Fibroblast of lung (primary cell): ENCODE data around the gene RHPN2. TPM values are rescaled to one million over a fixed set of nuclear protein-coding genes. Genes with fewer than 3 reads are reported as not detected.

ENCODE experiments used
- DNase-seq, 2 donors: peaks; one replicate each; pipeline versions ENCODE4 v3.0.0 to v3.0.0-alpha.2; 2010; ENCODE audit warnings: low read depth in 2 of 2
- H2AFZ ChIP-seq: 2 replicates; pipeline ENCODE4 v1.5.1; 2012; ENCODE audit warnings: low read length, control low read depth, inconsistent platforms
- H3K27ac ChIP-seq: 2 replicates; pipeline ENCODE4 v1.5.1; 2011; ENCODE audit warnings: low read length, control low read depth; ENCODE audit not compliant: insufficient read depth
- H3K27me3 ChIP-seq: 2 replicates; pipeline ENCODE4 v1.5.1; 2011; ENCODE audit warnings: mild to moderate bottlenecking, low read length; ENCODE audit not compliant: control insufficient read depth, insufficient read depth
- H3K36me3 ChIP-seq: 2 replicates; pipeline ENCODE4 v1.5.1; 2011; ENCODE audit warnings: low read length; ENCODE audit not compliant: control insufficient read depth, insufficient read depth
- H3K4me1 ChIP-seq: 2 replicates; pipeline ENCODE4 v1.5.1; 2011; ENCODE audit warnings: low read length; ENCODE audit not compliant: control insufficient read depth, insufficient read depth; ENCODE audit errors: extremely low read depth
- H3K4me2 ChIP-seq: 2 replicates; pipeline ENCODE4 v1.5.1; 2011; ENCODE audit warnings: low read length, control low read depth; ENCODE audit not compliant: insufficient read depth; ENCODE audit errors: extremely low read depth
- H3K4me3 ChIP-seq, 4 experiments: fragments of 200-600 bp in 1 of 4; sonication (generic) in 1 of 4; replicated peaks in 1 of 4; 2 replicates each; pipeline ENCODE4 v1.5.1; 2011 to 2016; ENCODE audit warnings: low read length in 4 of 4, low read depth in 3 of 4, mild to moderate bottlenecking in 3 of 4, control low read depth in 2 of 4, inconsistent platforms in 1 of 4, mixed read lengths in 1 of 4; ENCODE audit not compliant: insufficient read depth in 1 of 4; ENCODE audit errors: control extremely low read depth in 1 of 4
- H3K79me2 ChIP-seq: 2 replicates; pipeline ENCODE4 v1.5.1; 2012; ENCODE audit warnings: mild to moderate bottlenecking, low read length, inconsistent platforms; ENCODE audit not compliant: control insufficient read depth, insufficient read depth
- H3K9ac ChIP-seq: 2 replicates; pipeline ENCODE4 v1.5.1; 2011; ENCODE audit warnings: mild to moderate bottlenecking, low read length, control low read depth; ENCODE audit not compliant: insufficient read depth
- H3K9me3 ChIP-seq: 2 replicates; pipeline ENCODE4 v1.5.1; 2012; ENCODE audit warnings: low read depth, low read length; ENCODE audit not compliant: control insufficient read depth, insufficient read depth
- H4K20me1 ChIP-seq: 2 replicates; pipeline ENCODE4 v1.5.1; 2011; ENCODE audit warnings: low read length; ENCODE audit not compliant: control insufficient read depth, insufficient read depth; ENCODE audit errors: extremely low read depth
- CTCF ChIP-seq, 2 donors: IDR thresholded peaks in 1 of 2; conservative IDR thresholded peaks in 1 of 2; 1 replicate in 1 of 2; 2 replicates in 1 of 2; pipeline ENCODE4 v1.5.1; 2011 to 2012; ENCODE audit warnings: low read length in 2 of 2, control low read depth in 1 of 2, inconsistent platforms in 1 of 2, low read depth in 1 of 2, mild to moderate bottlenecking in 1 of 2
- EZH2 ChIP-seq: IDR thresholded peaks from 2 replicates; pipeline ENCODE4 v1.5.1; 2012; ENCODE audit warnings: low read length, control low read depth, mild to moderate bottlenecking; ENCODE audit errors: missing control alignments
- polyA plus RNA-seq, 2 donors: library from polyadenylated mRNA; depleted of rRNA in 1 of 2; stranded (reverse) in 1 of 2; unstranded in 1 of 2; fragments of >200 nt; gene quantifications; 2 replicates each; pipeline ENCODE4 v1.2.1, GENCODE V29; 2011 to 2012; ENCODE audit warnings: missing spikeins in 1 of 2
- total RNA-seq: library from RNA; depleted of rRNA; stranded (reverse); fragments of >200 nt; gene quantifications from 2 replicates; pipeline ENCODE4 v1.2.1, GENCODE V29; 2014

The RHPN2 gene
- total and polyA plus RNA-seq, 2 donors (not counting 1 experiment from before 2014, with no cell fraction given): 3.3 to 3.8 TPM

GRCh38 chr19:32936065-32936464, 128.6 kb downstream of the RHPN2 start:
- H3K4me1 ChIP-seq: no peaks in the 10 kb centered on the region
- no peaks in the 10 kb centered on the region for H3K9me3 ChIP-seq
- no peak overlapping the region for H3K9ac ChIP-seq
- no peaks in the 10 kb centered on the region for H4K20me1 ChIP-seq
- no peaks in the 10 kb centered on the region for H3K79me2 ChIP-seq
- no peak overlapping the region for H3K27ac ChIP-seq
- no peaks in the 10 kb centered on the region for H3K36me3 ChIP-seq
- H2AFZ ChIP-seq: no peak overlapping the region
- TF ChIP-seq EZH2 (no peak), CTCF (conservative IDR thresholded peaks at IDR 0.05 in 1 of 2, IDR thresholded peaks at IDR 0.05 in 1 of 2; ENCODE audit: low read depth in 1 of 2, low read length in 2 of 2) (no peak)
- H3K4me2 ChIP-seq: no peak overlapping the region
- no peak for DNase-seq
- no peak overlapping the region for H3K4me3 ChIP-seq
- H3K27me3 ChIP-seq: no peaks in the 10 kb centered on the region

- TF ChIP-seq EZH2 (no peak), CTCF (conservative IDR thresholded peaks at IDR 0.05 in 1 of 2, IDR thresholded peaks at IDR 0.05 in 1 of 2; ENCODE audit: low read depth in 1 of 2, low read length in 2 of 2) (no peak)
- no peak overlapping the region for H3K4me2 ChIP-seq
- H4K20me1 ChIP-seq: no peaks in the 10 kb centered on the region
- no peaks in the 10 kb centered on the region for H3K79me2 ChIP-seq
- no peak overlapping the region for H3K4me3 ChIP-seq
- no peak overlapping the region for H2AFZ ChIP-seq
- no peaks in the 10 kb centered on the region for H3K9me3 ChIP-seq
- no peak for DNase-seq
- no peak overlapping the region for H3K27ac ChIP-seq
- H3K27me3 ChIP-seq: no peaks in the 10 kb centered on the region
- no peaks in the 10 kb centered on the region for H3K4me1 ChIP-seq
- no peak overlapping the region for H3K9ac ChIP-seq
- no peaks in the 10 kb centered on the region for H3K36me3 ChIP-seq
Measured at GRCh38 chr19:32935629-32936028, 129.1 kb downstream of the RHPN2 start.

- H3K4me1 ChIP-seq: no peaks in the 10 kb centered on the region
Measured at GRCh38 chr19:32933571-32933970, 131.1 kb downstream of the RHPN2 start.

More at GRCh38 chr19:32933571-32933970, 131.1 kb downstream of the RHPN2 start:
- no peak for DNase-seq
- Histone ChIP-seq H2AFZ (no peak overlapping the region), H3K27ac (no peak overlapping the region), H3K9me3 (no peaks in the 10 kb centered on the region), H3K79me2 (no peaks in the 10 kb centered on the region), H3K4me3 (no peak overlapping the region), H3K4me2 (no peak overlapping the region), H3K9ac (no peak overlapping the region), H4K20me1 (no peaks in the 10 kb centered on the region), H3K27me3 (no peaks in the 10 kb centered on the region), H3K36me3 (no peaks in the 10 kb centered on the region)
- TF ChIP-seq EZH2: no peak
